HEK293 (cell line): ENCODE data around the gene TSPAN10.

Experiments used
- GLIS1 ChIP-seq: fragments of 450-650 bp; formaldehyde crosslinking; IDR thresholded peaks from 2 replicates; pipeline ENCODE4 v1.5.1; 2016; ENCODE audit warnings: missing biosample characterization, missing genetic modification characterization
- INSM2 ChIP-seq: fragments of 450-650 bp; formaldehyde crosslinking; IDR thresholded peaks from 2 replicates; pipeline ENCODE4 v1.5.1; 2016; ENCODE audit warnings: missing biosample characterization, missing genetic modification characterization
- KLF1 ChIP-seq: fragments of 450-650 bp; formaldehyde crosslinking; IDR thresholded peaks from 2 replicates; pipeline ENCODE4 v1.5.1; 2016; ENCODE audit warnings: missing biosample characterization, missing genetic modification characterization
- KLF10 ChIP-seq: fragments of 450-650 bp; IDR thresholded peaks from 2 replicates; pipeline ENCODE4 v1.5.1; 2018; ENCODE audit warnings: missing biosample characterization, mild to moderate bottlenecking, missing genetic modification characterization
- KLF17 ChIP-seq: fragments of 450-650 bp; formaldehyde crosslinking; IDR thresholded peaks from 2 replicates; pipeline ENCODE4 v1.5.1; 2016; ENCODE audit warnings: missing biosample characterization, missing genetic modification characterization
- KLF7 ChIP-seq: fragments of 450-650 bp; formaldehyde crosslinking; IDR thresholded peaks from 2 replicates; pipeline ENCODE4 v1.5.1; 2016; ENCODE audit warnings: missing biosample characterization, missing genetic modification characterization, borderline replicate concordance
- OVOL3 ChIP-seq: fragments of 450-650 bp; formaldehyde crosslinking; IDR thresholded peaks from 2 replicates; pipeline ENCODE4 v1.5.1; 2016; ENCODE audit warnings: missing biosample characterization, missing genetic modification characterization
- PATZ1 ChIP-seq: fragments of 450-650 bp; formaldehyde crosslinking; IDR thresholded peaks from 2 replicates; pipeline ENCODE4 v1.5.1; 2016; ENCODE audit warnings: missing biosample characterization, missing genetic modification characterization
- RBAK ChIP-seq: fragments of 450-650 bp; formaldehyde crosslinking; IDR thresholded peaks from 2 replicates; pipeline ENCODE4 v1.5.1; 2016; ENCODE audit warnings: missing biosample characterization, missing genetic modification characterization
- SP2 ChIP-seq: fragments of 450-650 bp; formaldehyde crosslinking; IDR thresholded peaks from 2 replicates; pipeline ENCODE4 v1.5.1; 2016; ENCODE audit warnings: missing biosample characterization, missing genetic modification characterization
- SP3 ChIP-seq: fragments of 450-650 bp; formaldehyde crosslinking; IDR thresholded peaks from 2 replicates; pipeline ENCODE4 v1.5.1; 2016; ENCODE audit warnings: missing biosample characterization, missing genetic modification characterization
- SP7 ChIP-seq: fragments of 450-650 bp; formaldehyde crosslinking; IDR thresholded peaks from 2 replicates; pipeline ENCODE4 v1.5.1; 2016; ENCODE audit warnings: missing biosample characterization, missing genetic modification characterization
- ZBTB17 ChIP-seq: fragments of 450-650 bp; formaldehyde crosslinking; IDR thresholded peaks from 2 replicates; pipeline ENCODE4 v1.5.1; 2016; ENCODE audit warnings: missing biosample characterization, missing genetic modification characterization
- ZBTB20 ChIP-seq: fragments of 450-650 bp; formaldehyde crosslinking; IDR thresholded peaks from 2 replicates; pipeline ENCODE4 v1.5.1; 2016; ENCODE audit warnings: missing biosample characterization, missing genetic modification characterization
- ZEB2 ChIP-seq: fragments of 450-650 bp; formaldehyde crosslinking; IDR thresholded peaks from 2 replicates; pipeline ENCODE4 v1.5.1; 2016; ENCODE audit warnings: missing biosample characterization, missing genetic modification characterization
- ZFHX2 ChIP-seq: fragments of 450-650 bp; formaldehyde crosslinking; conservative IDR thresholded peaks from 2 replicates; pipeline ENCODE4 v1.5.1; 2016; ENCODE audit warnings: missing biosample characterization, missing genetic modification characterization
- ZFP69B ChIP-seq: fragments of 450-650 bp; formaldehyde crosslinking; IDR thresholded peaks from 2 replicates; pipeline ENCODE4 v1.5.1; 2016; ENCODE audit warnings: missing biosample characterization, missing genetic modification characterization
- ZNF121 ChIP-seq: fragments of 450-650 bp; formaldehyde crosslinking; IDR thresholded peaks from 2 replicates; pipeline ENCODE4 v1.5.1; 2016; ENCODE audit warnings: missing biosample characterization, missing genetic modification characterization
- ZNF132 ChIP-seq: fragments of 450-650 bp; formaldehyde crosslinking; IDR thresholded peaks from 2 replicates; pipeline ENCODE4 v1.5.1; 2017; ENCODE audit warnings: missing biosample characterization, missing genetic modification characterization, borderline replicate concordance
- ZNF221 ChIP-seq: fragments of 450-650 bp; formaldehyde crosslinking; IDR thresholded peaks from 2 replicates; pipeline ENCODE4 v1.5.1; 2017; ENCODE audit warnings: missing biosample characterization, missing genetic modification characterization, borderline replicate concordance
- ZNF274 ChIP-seq, 2 experiments: fragments of 200-500 bp in 1 of 2; fragments of 450-650 bp in 1 of 2; sonication (Bioruptor generic) in 1 of 2; formaldehyde crosslinking in 1 of 2; IDR thresholded peaks; 2 replicates each; pipeline versions ENCODE4 v1.5.1 to v1.6.1; 2014 to 2016; ENCODE audit warnings: borderline replicate concordance in 1 of 2, inconsistent platforms in 1 of 2, low read length in 1 of 2, missing biosample characterization in 1 of 2, missing genetic modification characterization in 1 of 2
- ZNF324 ChIP-seq: fragments of 450-650 bp; formaldehyde crosslinking; IDR thresholded peaks from 2 replicates; pipeline ENCODE4 v1.5.1; 2016; ENCODE audit warnings: missing biosample characterization, missing genetic modification characterization
- ZNF335 ChIP-seq: fragments of 450-650 bp; formaldehyde crosslinking; conservative IDR thresholded peaks from 2 replicates; pipeline ENCODE4 v1.5.1; 2016; ENCODE audit warnings: missing biosample characterization, missing genetic modification characterization
- ZNF391 ChIP-seq: fragments of 450-650 bp; formaldehyde crosslinking; IDR thresholded peaks from 2 replicates; pipeline ENCODE4 v1.5.1; 2016; ENCODE audit warnings: low read depth, missing biosample characterization, missing genetic modification characterization, borderline replicate concordance
- ZNF449 ChIP-seq: fragments of 450-650 bp; formaldehyde crosslinking; IDR thresholded peaks from 2 replicates; pipeline ENCODE4 v1.5.1; 2017; ENCODE audit warnings: missing biosample characterization, mild to moderate bottlenecking, missing genetic modification characterization, moderate library complexity
- ZNF629 ChIP-seq: fragments of 450-650 bp; formaldehyde crosslinking; IDR thresholded peaks from 2 replicates; pipeline ENCODE4 v1.5.1; 2017; ENCODE audit warnings: missing biosample characterization, missing genetic modification characterization
- ZNF654 ChIP-seq: fragments of 450-650 bp; formaldehyde crosslinking; IDR thresholded peaks from 2 replicates; pipeline ENCODE4 v1.5.1; 2016; ENCODE audit warnings: low read depth, missing biosample characterization, missing genetic modification characterization
- ZNF660 ChIP-seq: fragments of 450-650 bp; IDR thresholded peaks from 2 replicates; pipeline ENCODE4 v1.5.1; 2018; ENCODE audit warnings: missing biosample characterization, mild to moderate bottlenecking, missing genetic modification characterization
- ZNF701 ChIP-seq: fragments of 450-650 bp; formaldehyde crosslinking; IDR thresholded peaks from 2 replicates; pipeline ENCODE4 v1.5.1; 2016; ENCODE audit warnings: missing biosample characterization, missing genetic modification characterization
- ZXDB ChIP-seq: fragments of 450-650 bp; formaldehyde crosslinking; IDR thresholded peaks from 2 replicates; pipeline ENCODE4 v1.5.1; 2016; ENCODE audit warnings: missing biosample characterization, missing genetic modification characterization

TSPAN10 gene

GRCh38 chr17:81683584-81684441 is 46.8 kb downstream of the TSPAN10 start, which contains the start of the genes ARL16 and HGS (continued):
- TF ChIP-seq ZNF121 (tag by site-specific recombination) (no peak), ZNF654 (tag by site-specific recombination) (no peak), ZNF335 (tag by site-specific recombination) (peak; percentile 64), KLF17 (tag by site-specific recombination) (0 out of 2 replicates have a peak, but pooled peaks have one; percentile 34), OVOL3 (tag by site-specific recombination) (no peak), ZNF324 (0 out of 2 replicates have a peak, but pooled peaks have one; percentile 9), INSM2 (tag by site-specific recombination) (peak; percentile 54; the same call in 1 of the 2 replicates), KLF7 (tag by site-specific recombination) (0 out of 2 replicates have a peak, but pooled peaks have one; percentile 5), ZBTB17 (tag by site-specific recombination) (peak; percentile 37; the same call in 1 of the 2 replicates), ZEB2 (peak; percentile 90), SP2 (tag by site-specific recombination) (peak; percentile 98), ZNF391 (tag by site-specific recombination) (0 out of 2 replicates have a peak, but pooled peaks have one; percentile 16), ZNF449 (peak; percentile 67), KLF1 (peak; percentile 47; the same call in 1 of the 2 replicates), ZNF701 (tag by site-specific recombination) (no peak), ZFHX2 (0 out of 2 replicates have a peak, but pooled peaks have one; percentile 4), RBAK (tag by site-specific recombination) (no peak), ZBTB20 (tag by site-specific recombination) (peak; percentile 19; the same call in 1 of the 2 replicates), ZNF221 (tag by site-specific recombination) (no peak), ZNF274 (IDR thresholded peaks at IDR 0.05; ENCODE audit: low read length) (no peak), ZNF274 (tag by site-specific recombination; IDR thresholded peaks at IDR 0.05; ENCODE audit: borderline replicate concordance) (no peak), ZNF629 (peak; percentile 49; the same call in 1 of the 2 replicates), SP3 (tag by site-specific recombination) (peak; percentile 92), ZXDB (tag by site-specific recombination) (peak; percentile 73), ZNF660 (tag by site-specific recombination) (peak; percentile 75; the same call in 1 of the 2 replicates), ZNF132 (tag by site-specific recombination) (no peak), SP7 (tag by site-specific recombination) (peak; percentile 85), KLF10 (tag by site-specific recombination) (peak; percentile 83), GLIS1 (peak; percentile 86), ZFP69B (tag by site-specific recombination) (peak; percentile 64; the same call in 1 of the 2 replicates), PATZ1 (tag by site-specific recombination) (peak; percentile 98)
